HEK293 (cell line): ENCODE results near the gene FTCD.

Experiments
- CTCF ChIA-PET: fragments of 350-600 bp; formaldehyde crosslinking; extraction: SDS; loops from one replicate; lab custom pipeline; 2021; ENCODE audit warnings: antibody characterized with exemption; lab: Yijun Ruan, JAX
- POLR2A ChIA-PET: fragments of 300-600 bp; formaldehyde crosslinking; extraction: SDS; loops from one replicate; lab custom pipeline; 2020; ENCODE audit warnings: antibody characterized with exemption, inconsistent platforms; lab: Yijun Ruan, JAX
- H3K27ac ChIP-seq: fragments of 200-500 bp; sonication (Bioruptor generic); 2 replicates; pipeline ENCODE4 v1.5.1; 2014; ENCODE audit warnings: low read depth, low read length, control low read depth, inconsistent platforms; ENCODE audit errors: extremely low read depth
- H3K36me3 ChIP-seq, 2 experiments: fragments of 200-500 bp in 1 of 2; sonication (Bioruptor generic) in 1 of 2; 1 replicate in 1 of 2; 2 replicates in 1 of 2; pipeline ENCODE4 v1.5.1; 2014 to 2017; ENCODE audit warnings: inconsistent platforms in 2 of 2, low read length in 2 of 2; ENCODE audit not compliant: control insufficient read depth in 2 of 2, insufficient read depth in 1 of 2
- H3K4me1 ChIP-seq: fragments of 200-500 bp; sonication (Bioruptor generic); 2 replicates; pipeline ENCODE4 v1.5.1; 2014; ENCODE audit warnings: mild to moderate bottlenecking, low read length, inconsistent platforms; ENCODE audit not compliant: control insufficient read depth, insufficient read depth
- H3K4me3 ChIP-seq: 2 replicates; pipeline ENCODE4 v1.5.1; 2011; ENCODE audit warnings: low read depth, mild to moderate bottlenecking, control low read depth, low read length, moderate library complexity
- H3K9me3 ChIP-seq: fragments of 200-500 bp; sonication (Bioruptor generic); 2 replicates; pipeline ENCODE4 v1.5.1; 2014; ENCODE audit warnings: low read depth, low read length, inconsistent platforms; ENCODE audit not compliant: control insufficient read depth, insufficient read depth
- OVOL3 ChIP-seq: fragments of 450-650 bp; formaldehyde crosslinking; IDR thresholded peaks from 2 replicates; pipeline ENCODE4 v1.5.1; 2016; ENCODE audit warnings: missing biosample characterization, missing genetic modification characterization
- SCRT1 ChIP-seq: fragments of 450-650 bp; formaldehyde crosslinking; IDR thresholded peaks from 2 replicates; pipeline ENCODE4 v1.5.1; 2016; ENCODE audit warnings: missing biosample characterization, missing genetic modification characterization, borderline replicate concordance
- SCRT2 ChIP-seq: fragments of 450-650 bp; formaldehyde crosslinking; IDR thresholded peaks from 2 replicates; pipeline ENCODE4 v1.5.1; 2016; ENCODE audit warnings: missing biosample characterization, missing genetic modification characterization
- YY1 ChIP-seq: fragments of 450-650 bp; formaldehyde crosslinking; IDR thresholded peaks from 2 replicates; pipeline ENCODE4 v1.5.1; 2018; ENCODE audit warnings: missing biosample characterization, missing genetic modification characterization
- ZIC2 ChIP-seq: fragments of 450-650 bp; formaldehyde crosslinking; IDR thresholded peaks from 2 replicates; pipeline ENCODE4 v1.5.1; 2016; ENCODE audit warnings: missing biosample characterization, missing genetic modification characterization
- ZNF112 ChIP-seq: fragments of 450-650 bp; formaldehyde crosslinking; IDR thresholded peaks from 2 replicates; pipeline ENCODE4 v1.5.0; 2017; ENCODE audit warnings: missing biosample characterization, missing genetic modification characterization
- ZNF133 ChIP-seq: fragments of 450-650 bp; formaldehyde crosslinking; IDR thresholded peaks from 2 replicates; pipeline ENCODE4 v1.5.1; 2016; ENCODE audit warnings: missing biosample characterization, missing genetic modification characterization
- ZNF302 ChIP-seq: fragments of 450-650 bp; formaldehyde crosslinking; IDR thresholded peaks from 2 replicates; pipeline ENCODE4 v1.5.1; 2016; ENCODE audit warnings: missing biosample characterization, missing genetic modification characterization, low read depth
- ZNF366 ChIP-seq: fragments of 450-650 bp; formaldehyde crosslinking; conservative IDR thresholded peaks from 2 replicates; pipeline ENCODE4 v1.5.1; 2016; ENCODE audit warnings: missing biosample characterization, missing genetic modification characterization
- ZNF670 ChIP-seq: fragments of 450-650 bp; formaldehyde crosslinking; IDR thresholded peaks from 2 replicates; pipeline ENCODE4 v1.5.1; 2016; ENCODE audit warnings: missing biosample characterization, missing genetic modification characterization, low read depth
- ZNF701 ChIP-seq: fragments of 450-650 bp; formaldehyde crosslinking; IDR thresholded peaks from 2 replicates; pipeline ENCODE4 v1.5.1; 2016; ENCODE audit warnings: missing biosample characterization, missing genetic modification characterization
- ZNF791 ChIP-seq: fragments of 450-650 bp; formaldehyde crosslinking; IDR thresholded peaks from 2 replicates; pipeline ENCODE4 v1.5.1; 2016; ENCODE audit warnings: missing biosample characterization, missing genetic modification characterization
- TF ChIP-seq, protein P1 (sequence below): fragments of 450-650 bp; formaldehyde crosslinking; IDR thresholded peaks from 2 replicates; pipeline ENCODE4 v1.5.1; 2017; ENCODE audit warnings: missing biosample characterization, missing genetic modification characterization
- TF ChIP-seq, protein P2 (sequence below): fragments of 450-650 bp; formaldehyde crosslinking; IDR thresholded peaks from 2 replicates; pipeline ENCODE4 v1.5.1; 2016; ENCODE audit warnings: missing biosample characterization, missing genetic modification characterization
- TF ChIP-seq, protein P3 (sequence below): fragments of 450-650 bp; formaldehyde crosslinking; IDR thresholded peaks from 2 replicates; pipeline ENCODE4 v1.5.1; 2017; ENCODE audit warnings: missing biosample characterization, missing genetic modification characterization
- TF ChIP-seq, protein P4 (sequence below): fragments of 450-650 bp; formaldehyde crosslinking; IDR thresholded peaks from 2 replicates; pipeline ENCODE4 v1.5.1; 2016; ENCODE audit warnings: missing biosample characterization, missing genetic modification characterization
- TF ChIP-seq, protein P5 (sequence below): fragments of 450-650 bp; IDR thresholded peaks from 2 replicates; pipeline ENCODE4 v1.5.1; 2018; ENCODE audit warnings: missing biosample characterization, missing genetic modification characterization
- TF ChIP-seq, protein P6 (sequence below): IDR thresholded peaks from 2 replicates; pipeline ENCODE4 v1.6.1; 2011; ENCODE audit warnings: mild to moderate bottlenecking, low read depth, low read length, borderline replicate concordance
- TF ChIP-seq, protein P7 (sequence below): fragments of 450-650 bp; formaldehyde crosslinking; IDR thresholded peaks from 2 replicates; pipeline ENCODE4 v1.5.1; 2016; ENCODE audit warnings: missing biosample characterization, missing genetic modification characterization

FTCD gene

DNA sequence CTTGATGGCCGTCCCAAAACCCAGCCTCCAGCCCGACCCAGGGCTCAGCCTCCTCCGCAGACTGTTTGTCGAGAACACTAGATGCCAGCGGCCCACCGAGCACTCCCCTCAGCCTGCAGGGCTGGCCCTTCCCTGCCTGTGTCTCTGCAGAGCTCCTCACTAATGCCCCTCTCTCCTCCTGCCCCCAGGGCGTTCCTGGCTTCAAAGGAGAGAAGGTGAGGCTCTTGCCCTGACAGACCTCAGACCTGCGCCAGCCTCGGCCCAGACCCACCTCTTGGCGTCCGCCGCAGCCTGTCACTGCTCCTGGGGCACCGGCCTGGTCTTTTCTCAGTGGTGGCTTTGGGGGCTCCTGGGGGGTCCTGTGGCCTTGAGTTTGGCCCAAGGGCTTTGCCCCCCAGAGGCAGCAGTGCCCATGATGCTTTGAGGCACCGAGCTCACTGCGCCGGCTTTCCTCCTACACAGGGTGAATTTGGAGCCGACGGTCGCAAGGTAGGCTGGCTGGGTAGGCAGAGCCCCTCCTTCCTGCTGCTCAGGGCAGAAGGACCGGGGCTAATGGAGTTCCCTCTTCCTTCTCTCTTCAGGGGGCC, 39.1 kb downstream of the FTCD start:
- Histone ChIP-seq H3K9me3 (no peaks in the 10 kb centered on the region), H3K4me1 (no peaks in the 10 kb centered on the region), H3K27ac (no peak overlapping the region), H3K36me3 (peaks cover 0 to 81% of the 10 kb centered on the region in 2 experiments), H3K4me3 (no peak overlapping the region)
- TF ChIP-seq ZNF791 (tag by site-specific recombination) (no peak), ZNF670 (tag by site-specific recombination) (no peak)
- TF ChIP-seq, protein P1, sequence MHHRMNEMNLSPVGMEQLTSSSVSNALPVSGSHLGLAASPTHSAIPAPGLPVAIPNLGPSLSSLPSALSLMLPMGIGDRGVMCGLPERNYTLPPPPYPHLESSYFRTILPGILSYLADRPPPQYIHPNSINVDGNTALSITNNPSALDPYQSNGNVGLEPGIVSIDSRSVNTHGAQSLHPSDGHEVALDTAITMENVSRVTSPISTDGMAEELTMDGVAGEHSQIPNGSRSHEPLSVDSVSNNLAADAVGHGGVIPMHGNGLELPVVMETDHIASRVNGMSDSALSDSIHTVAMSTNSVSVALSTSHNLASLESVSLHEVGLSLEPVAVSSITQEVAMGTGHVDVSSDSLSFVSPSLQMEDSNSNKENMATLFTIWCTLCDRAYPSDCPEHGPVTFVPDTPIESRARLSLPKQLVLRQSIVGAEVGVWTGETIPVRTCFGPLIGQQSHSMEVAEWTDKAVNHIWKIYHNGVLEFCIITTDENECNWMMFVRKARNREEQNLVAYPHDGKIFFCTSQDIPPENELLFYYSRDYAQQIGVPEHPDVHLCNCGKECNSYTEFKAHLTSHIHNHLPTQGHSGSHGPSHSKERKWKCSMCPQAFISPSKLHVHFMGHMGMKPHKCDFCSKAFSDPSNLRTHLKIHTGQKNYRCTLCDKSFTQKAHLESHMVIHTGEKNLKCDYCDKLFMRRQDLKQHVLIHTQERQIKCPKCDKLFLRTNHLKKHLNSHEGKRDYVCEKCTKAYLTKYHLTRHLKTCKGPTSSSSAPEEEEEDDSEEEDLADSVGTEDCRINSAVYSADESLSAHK (tag by site-specific recombination): no peak
- CTCF ChIA-PET: interaction anchor here (1.0 to 1.1 kb wide), 2 partner anchors 27 to 37 kb away, joined by 3 read pairs; no protein-coding TSS in a partner anchor
- POLR2A ChIA-PET: no interaction called here

DNA sequence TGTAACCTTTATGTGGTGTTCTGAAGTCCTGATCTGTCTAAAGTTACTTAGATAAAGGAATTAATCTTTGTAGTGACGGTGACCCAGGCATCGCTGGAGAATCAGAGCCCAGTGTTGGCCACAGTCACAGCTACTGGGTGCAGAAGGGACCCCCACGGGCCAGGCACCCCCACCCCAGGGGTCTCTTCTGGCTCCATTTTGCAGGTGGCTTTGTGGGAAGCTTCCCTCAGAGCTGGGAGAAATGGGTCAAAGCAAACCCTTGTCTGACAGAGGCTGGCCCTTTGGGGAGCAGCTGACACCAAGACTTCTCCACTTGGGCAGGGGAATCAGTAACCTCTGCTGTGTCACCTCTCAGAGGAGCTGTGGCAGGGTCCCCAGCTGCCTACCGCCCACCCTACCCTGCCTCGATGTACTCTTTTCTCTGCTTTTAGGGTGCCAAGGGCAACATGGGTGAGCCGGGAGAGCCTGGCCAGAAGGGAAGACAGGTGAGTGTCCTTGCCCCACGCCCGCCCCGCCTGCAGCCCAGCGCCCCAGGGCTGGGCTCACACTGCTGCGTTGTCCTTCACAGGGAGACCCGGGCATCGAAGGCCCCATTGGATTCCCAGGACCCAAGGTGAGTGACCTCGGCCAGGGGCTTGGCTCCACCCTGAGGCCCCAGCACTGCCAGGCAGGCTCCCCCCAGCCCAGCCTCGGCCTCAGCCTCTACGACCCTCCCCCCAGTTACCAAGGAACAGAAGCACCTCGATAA, 39.8 kb downstream of the FTCD start:
- ChIA-PET CTCF (interaction anchor here (1.0 to 1.1 kb wide), 2 partner anchors 28 to 38 kb away, joined by 3 read pairs; no protein-coding TSS in a partner anchor), POLR2A (no interaction called here)
- H3K27ac ChIP-seq: no peak overlapping the region
- no peaks in the 10 kb centered on the region for H3K9me3 ChIP-seq
- no peaks in the 10 kb centered on the region for H3K4me1 ChIP-seq
- peaks cover 0 to 75% of the 10 kb centered on the region in 2 experiments for H3K36me3 ChIP-seq
- no peak overlapping the region for H3K4me3 ChIP-seq
- TF ChIP-seq, protein P2, sequence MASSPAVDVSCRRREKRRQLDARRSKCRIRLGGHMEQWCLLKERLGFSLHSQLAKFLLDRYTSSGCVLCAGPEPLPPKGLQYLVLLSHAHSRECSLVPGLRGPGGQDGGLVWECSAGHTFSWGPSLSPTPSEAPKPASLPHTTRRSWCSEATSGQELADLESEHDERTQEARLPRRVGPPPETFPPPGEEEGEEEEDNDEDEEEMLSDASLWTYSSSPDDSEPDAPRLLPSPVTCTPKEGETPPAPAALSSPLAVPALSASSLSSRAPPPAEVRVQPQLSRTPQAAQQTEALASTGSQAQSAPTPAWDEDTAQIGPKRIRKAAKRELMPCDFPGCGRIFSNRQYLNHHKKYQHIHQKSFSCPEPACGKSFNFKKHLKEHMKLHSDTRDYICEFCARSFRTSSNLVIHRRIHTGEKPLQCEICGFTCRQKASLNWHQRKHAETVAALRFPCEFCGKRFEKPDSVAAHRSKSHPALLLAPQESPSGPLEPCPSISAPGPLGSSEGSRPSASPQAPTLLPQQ (tag by site-specific recombination): no peak
- TF ChIP-seq, protein P3, sequence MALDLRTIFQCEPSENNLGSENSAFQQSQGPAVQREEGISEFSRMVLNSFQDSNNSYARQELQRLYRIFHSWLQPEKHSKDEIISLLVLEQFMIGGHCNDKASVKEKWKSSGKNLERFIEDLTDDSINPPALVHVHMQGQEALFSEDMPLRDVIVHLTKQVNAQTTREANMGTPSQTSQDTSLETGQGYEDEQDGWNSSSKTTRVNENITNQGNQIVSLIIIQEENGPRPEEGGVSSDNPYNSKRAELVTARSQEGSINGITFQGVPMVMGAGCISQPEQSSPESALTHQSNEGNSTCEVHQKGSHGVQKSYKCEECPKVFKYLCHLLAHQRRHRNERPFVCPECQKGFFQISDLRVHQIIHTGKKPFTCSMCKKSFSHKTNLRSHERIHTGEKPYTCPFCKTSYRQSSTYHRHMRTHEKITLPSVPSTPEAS (tag by site-specific recombination): no peak
- TF ChIP-seq ZNF701 (tag by site-specific recombination) (no peak), SCRT2 (no peak), YY1 (tag by site-specific recombination) (no peak), ZNF302 (no peak), ZIC2 (tag by site-specific recombination) (no peak), OVOL3 (tag by site-specific recombination) (no peak), SCRT1 (tag by site-specific recombination) (no peak), ZNF133 (no peak), ZNF112 (tag by site-specific recombination) (no peak), ZNF366 (tag by site-specific recombination) (no peak)
- TF ChIP-seq, protein P4, sequence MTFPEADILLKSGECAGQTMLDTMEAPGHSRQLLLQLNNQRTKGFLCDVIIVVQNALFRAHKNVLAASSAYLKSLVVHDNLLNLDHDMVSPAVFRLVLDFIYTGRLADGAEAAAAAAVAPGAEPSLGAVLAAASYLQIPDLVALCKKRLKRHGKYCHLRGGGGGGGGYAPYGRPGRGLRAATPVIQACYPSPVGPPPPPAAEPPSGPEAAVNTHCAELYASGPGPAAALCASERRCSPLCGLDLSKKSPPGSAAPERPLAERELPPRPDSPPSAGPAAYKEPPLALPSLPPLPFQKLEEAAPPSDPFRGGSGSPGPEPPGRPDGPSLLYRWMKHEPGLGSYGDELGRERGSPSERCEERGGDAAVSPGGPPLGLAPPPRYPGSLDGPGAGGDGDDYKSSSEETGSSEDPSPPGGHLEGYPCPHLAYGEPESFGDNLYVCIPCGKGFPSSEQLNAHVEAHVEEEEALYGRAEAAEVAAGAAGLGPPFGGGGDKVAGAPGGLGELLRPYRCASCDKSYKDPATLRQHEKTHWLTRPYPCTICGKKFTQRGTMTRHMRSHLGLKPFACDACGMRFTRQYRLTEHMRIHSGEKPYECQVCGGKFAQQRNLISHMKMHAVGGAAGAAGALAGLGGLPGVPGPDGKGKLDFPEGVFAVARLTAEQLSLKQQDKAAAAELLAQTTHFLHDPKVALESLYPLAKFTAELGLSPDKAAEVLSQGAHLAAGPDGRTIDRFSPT: no peak
- TF ChIP-seq, protein P5, sequence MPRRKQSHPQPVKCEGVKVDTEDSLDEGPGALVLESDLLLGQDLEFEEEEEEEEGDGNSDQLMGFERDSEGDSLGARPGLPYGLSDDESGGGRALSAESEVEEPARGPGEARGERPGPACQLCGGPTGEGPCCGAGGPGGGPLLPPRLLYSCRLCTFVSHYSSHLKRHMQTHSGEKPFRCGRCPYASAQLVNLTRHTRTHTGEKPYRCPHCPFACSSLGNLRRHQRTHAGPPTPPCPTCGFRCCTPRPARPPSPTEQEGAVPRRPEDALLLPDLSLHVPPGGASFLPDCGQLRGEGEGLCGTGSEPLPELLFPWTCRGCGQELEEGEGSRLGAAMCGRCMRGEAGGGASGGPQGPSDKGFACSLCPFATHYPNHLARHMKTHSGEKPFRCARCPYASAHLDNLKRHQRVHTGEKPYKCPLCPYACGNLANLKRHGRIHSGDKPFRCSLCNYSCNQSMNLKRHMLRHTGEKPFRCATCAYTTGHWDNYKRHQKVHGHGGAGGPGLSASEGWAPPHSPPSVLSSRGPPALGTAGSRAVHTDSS (tag by site-specific recombination): no peak
- TF ChIP-seq, protein P6, sequence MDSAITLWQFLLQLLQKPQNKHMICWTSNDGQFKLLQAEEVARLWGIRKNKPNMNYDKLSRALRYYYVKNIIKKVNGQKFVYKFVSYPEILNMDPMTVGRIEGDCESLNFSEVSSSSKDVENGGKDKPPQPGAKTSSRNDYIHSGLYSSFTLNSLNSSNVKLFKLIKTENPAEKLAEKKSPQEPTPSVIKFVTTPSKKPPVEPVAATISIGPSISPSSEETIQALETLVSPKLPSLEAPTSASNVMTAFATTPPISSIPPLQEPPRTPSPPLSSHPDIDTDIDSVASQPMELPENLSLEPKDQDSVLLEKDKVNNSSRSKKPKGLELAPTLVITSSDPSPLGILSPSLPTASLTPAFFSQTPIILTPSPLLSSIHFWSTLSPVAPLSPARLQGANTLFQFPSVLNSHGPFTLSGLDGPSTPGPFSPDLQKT: no peak
- TF ChIP-seq, protein P7, sequence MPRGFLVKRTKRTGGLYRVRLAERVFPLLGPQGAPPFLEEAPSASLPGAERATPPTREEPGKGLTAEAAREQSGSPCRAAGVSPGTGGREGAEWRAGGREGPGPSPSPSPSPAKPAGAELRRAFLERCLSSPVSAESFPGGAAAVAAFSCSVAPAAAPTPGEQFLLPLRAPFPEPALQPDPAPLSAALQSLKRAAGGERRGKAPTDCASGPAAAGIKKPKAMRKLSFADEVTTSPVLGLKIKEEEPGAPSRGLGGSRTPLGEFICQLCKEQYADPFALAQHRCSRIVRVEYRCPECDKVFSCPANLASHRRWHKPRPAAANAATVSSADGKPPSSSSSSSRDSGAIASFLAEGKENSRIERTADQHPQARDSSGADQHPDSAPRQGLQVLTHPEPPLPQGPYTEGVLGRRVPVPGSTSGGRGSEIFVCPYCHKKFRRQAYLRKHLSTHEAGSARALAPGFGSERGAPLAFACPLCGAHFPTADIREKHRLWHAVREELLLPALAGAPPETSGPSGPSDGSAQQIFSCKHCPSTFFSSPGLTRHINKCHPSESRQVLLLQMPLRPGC (tag by site-specific recombination): no peak
